GM12865 (cell line): ENCODE results near the gene TDRD12.
A peak's percentile ranks its signal among the peaks of the same experiment; 100 is the strongest.

Source experiments
- DNase-seq: peaks from one replicate; pipeline ENCODE4 v3.0.0; 2010; ENCODE audit warnings: low read depth
- H3K4me3 ChIP-seq: 2 replicates; pipeline ENCODE4 v1.5.1; 2011; ENCODE audit warnings: mild to moderate bottlenecking, low read depth, low read length, control low read depth
- CTCF ChIP-seq: IDR thresholded peaks from 2 replicates; pipeline ENCODE4 v1.5.1; 2011; ENCODE audit warnings: low read length, control low read depth, low read depth, inconsistent platforms; ENCODE audit not compliant: insufficient read depth; ENCODE audit errors: missing control alignments

Gene TDRD12

GRCh38 chr19:32682317-32682716 lies 37.2 kb upstream of the TDRD12 start:
- no peak overlapping the region for H3K4me3 ChIP-seq
- DNase-seq: no peak
- no peak for TF ChIP-seq CTCF

- no peak for TF ChIP-seq CTCF
- no peak for DNase-seq
- no peak overlapping the region for H3K4me3 ChIP-seq
These were observed 32.6 kb upstream of the TDRD12 start for GRCh38 chr19:32686847-32687475.

- no peak overlapping the region for H3K4me3 ChIP-seq
- no peak for DNase-seq
- no peak for TF ChIP-seq CTCF
These were observed 31.9 kb upstream of the TDRD12 start for GRCh38 chr19:32687681-32688080.

GRCh38 chr19:32688311-32688710 lies 31.3 kb upstream of the TDRD12 start:
- no peak for TF ChIP-seq CTCF
- no peak overlapping the region for H3K4me3 ChIP-seq

GRCh38 chr19:32691291-32691951 lies 28.1 kb upstream of the TDRD12 start, which contains the start of gene NUDT19:
Gene NUDT19 (plus strand): TSS chr19:32691821. CDS start chr19:32691961, 140 bp downstream.
- peak; percentile 95 for DNase-seq
- TF ChIP-seq CTCF: no peak
- H3K4me3 ChIP-seq: peak within 1 kb of the TSS; percentile 97

More at GRCh38 chr19:32688311-32688710, 31.3 kb upstream of the TDRD12 start:
- no peak for DNase-seq

GRCh38 chr19:32691952-32692726 lies 27.4 kb upstream of the TDRD12 start:
- no peak for TF ChIP-seq CTCF
- peak overlapping the region; percentile 97 for H3K4me3 ChIP-seq
- DNase-seq: peak; percentile 92
